Stimulated activated memory B cell treated with anti-CD40 and anti-IgM and Interleukin-4, amounts not matched to agents 10 μg/mL and 1 μg/mL and 100 μg/mL, for 72 hours (primary cell): Measurements from ENCODE around the gene KRTAP10-11.

ENCODE experiments used
- ATAC-seq: fragments of 150-1000 bp; cut with Tn5 transposase; 2 replicates; pipeline ENCODE4 v1.10.0; 2021
- H3K27ac Mint-ChIP-seq: one replicate; pipeline ENCODE4 v1.8.0; 2022; ENCODE audit warnings: mild to moderate bottlenecking, mixed read lengths
- H3K27me3 Mint-ChIP-seq: one replicate; pipeline ENCODE4 v1.8.0; 2022; ENCODE audit warnings: mixed read lengths
- H3K36me3 Mint-ChIP-seq: one replicate; pipeline ENCODE4 v1.8.0; 2022; ENCODE audit warnings: mixed read lengths
- H3K4me1 Mint-ChIP-seq: one replicate; pipeline ENCODE4 v1.8.0; 2022; ENCODE audit warnings: mixed read lengths
- H3K4me3 Mint-ChIP-seq: one replicate; pipeline ENCODE4 v1.8.0; 2022; ENCODE audit warnings: mild to moderate bottlenecking, moderate library complexity, mixed read lengths
- H3K9me3 Mint-ChIP-seq: one replicate; pipeline ENCODE4 v1.8.0; 2022; ENCODE audit warnings: mixed read lengths

Gene KRTAP10-11

DNA sequence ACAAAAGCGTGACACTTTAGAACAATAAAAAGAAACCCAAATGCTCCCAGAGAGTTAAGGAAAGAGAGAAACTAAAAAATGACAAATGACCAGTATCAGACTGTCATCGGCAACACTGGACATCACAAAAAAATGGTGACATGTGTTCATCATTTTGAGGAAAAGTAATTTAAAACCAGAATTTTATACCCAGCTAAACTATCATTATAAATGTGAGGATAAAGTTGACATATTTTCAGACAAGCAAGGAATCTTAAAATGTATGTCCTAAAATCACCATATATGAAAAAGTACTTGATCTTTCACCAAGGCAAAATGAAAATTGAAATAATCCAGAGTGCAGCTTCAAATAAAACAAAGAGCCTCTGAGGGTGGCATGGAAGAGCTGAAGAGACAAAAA is 1.3 kb upstream of the KRTAP10-11 start:
- Mint-ChIP-seq H3K27ac (no peak overlapping the region), H3K36me3 (no peaks in the 10 kb centered on the region), H3K4me3 (no peak overlapping the region), H3K27me3 (peaks cover 68% of the 10 kb centered on the region), H3K4me1 (no peaks in the 10 kb centered on the region), H3K9me3 (peaks cover 22% of the 10 kb centered on the region)
- ATAC-seq: no peak

GRCh38 chr21:44647222-44647552 is 973 bp downstream of the KRTAP10-11 start:
- no peak for ATAC-seq
- H3K9me3 Mint-ChIP-seq: peaks cover 13% of the 10 kb centered on the region
- H3K4me1 Mint-ChIP-seq: no peaks in the 10 kb centered on the region
- no peak overlapping the region for H3K27ac Mint-ChIP-seq
- H3K27me3 Mint-ChIP-seq: peaks cover 52% of the 10 kb centered on the region
- H3K36me3 Mint-ChIP-seq: no peaks in the 10 kb centered on the region
- H3K4me3 Mint-ChIP-seq: no peak overlapping the region

DNA sequence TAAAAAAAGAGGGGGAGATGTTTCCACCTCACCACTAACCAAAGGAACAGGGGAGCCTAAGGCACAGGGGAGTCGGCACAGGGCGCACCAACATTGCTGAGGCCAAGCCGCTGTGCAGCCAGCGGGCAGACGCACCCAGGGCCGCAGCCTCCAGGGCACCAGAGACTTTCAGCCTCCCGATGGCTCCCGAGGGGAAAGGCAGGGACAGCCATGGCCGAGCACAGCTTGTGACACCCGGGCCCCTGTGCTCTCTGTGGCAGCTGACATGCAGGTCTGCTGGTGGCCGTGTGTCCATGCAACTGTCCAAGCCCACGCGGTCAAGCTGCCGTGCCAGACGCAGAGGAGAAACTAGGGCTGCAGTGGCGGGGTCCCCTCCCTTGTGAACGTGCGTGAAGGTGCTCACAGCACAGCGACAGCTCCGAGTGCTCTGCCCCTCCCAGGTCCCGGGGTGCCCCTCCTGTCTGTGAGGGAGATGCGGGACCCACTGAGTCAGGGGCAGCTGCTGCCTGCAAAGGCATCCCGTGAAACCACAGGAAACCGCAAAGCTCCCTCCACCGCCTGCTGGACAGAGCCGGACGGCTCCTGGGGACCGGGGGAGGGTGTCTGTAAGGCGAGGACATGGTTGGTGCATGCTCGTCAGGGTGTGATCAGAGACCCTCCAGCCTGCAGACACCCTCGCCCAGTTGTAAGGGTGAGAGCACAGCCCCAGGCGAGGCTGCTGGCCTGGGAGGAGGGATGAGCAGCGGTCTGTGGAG is 2.5 kb downstream of the KRTAP10-11 start:
- Mint-ChIP-seq H3K4me1 (no peaks in the 10 kb centered on the region), H3K36me3 (no peaks in the 10 kb centered on the region), H3K4me3 (no peak overlapping the region), H3K27me3 (peaks cover 66% of the 10 kb centered on the region), H3K27ac (no peak overlapping the region), H3K9me3 (peaks cover 10% of the 10 kb centered on the region)
- ATAC-seq: peak; percentile 14

DNA sequence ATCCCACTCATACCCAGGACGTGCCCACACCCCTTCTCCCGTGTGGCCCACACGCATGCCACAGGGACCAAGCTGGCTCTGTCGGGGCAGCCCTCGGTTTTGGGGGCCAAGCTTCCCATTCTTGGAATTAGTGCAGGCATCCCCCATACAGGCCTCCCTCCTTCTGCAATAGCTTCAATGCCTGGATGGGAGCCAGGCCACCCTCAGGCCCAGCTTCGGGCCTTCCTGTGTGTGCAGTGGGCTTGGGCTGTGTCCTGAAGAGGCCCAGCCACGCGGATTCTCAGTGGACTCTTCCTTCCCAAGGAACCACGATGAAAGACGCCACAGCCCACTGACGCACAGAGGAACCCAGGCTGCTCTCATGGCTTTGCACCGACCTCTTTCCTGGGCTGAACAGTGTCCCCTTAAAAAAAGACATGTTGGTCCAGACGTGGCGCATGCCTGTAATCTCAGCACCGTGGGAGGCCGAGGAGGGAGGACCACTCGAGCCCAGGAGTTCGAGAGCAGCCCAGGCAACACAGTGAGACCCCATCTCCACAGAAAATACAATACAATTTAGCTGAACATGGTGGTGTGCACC is 3.4 kb downstream of the KRTAP10-11 start:
- Mint-ChIP-seq H3K36me3 (no peaks in the 10 kb centered on the region), H3K27me3 (peaks cover 66% of the 10 kb centered on the region), H3K4me1 (no peaks in the 10 kb centered on the region), H3K9me3 (peaks cover 3% of the 10 kb centered on the region), H3K4me3 (no peak overlapping the region), H3K27ac (no peak overlapping the region)
- ATAC-seq: no peak

DNA sequence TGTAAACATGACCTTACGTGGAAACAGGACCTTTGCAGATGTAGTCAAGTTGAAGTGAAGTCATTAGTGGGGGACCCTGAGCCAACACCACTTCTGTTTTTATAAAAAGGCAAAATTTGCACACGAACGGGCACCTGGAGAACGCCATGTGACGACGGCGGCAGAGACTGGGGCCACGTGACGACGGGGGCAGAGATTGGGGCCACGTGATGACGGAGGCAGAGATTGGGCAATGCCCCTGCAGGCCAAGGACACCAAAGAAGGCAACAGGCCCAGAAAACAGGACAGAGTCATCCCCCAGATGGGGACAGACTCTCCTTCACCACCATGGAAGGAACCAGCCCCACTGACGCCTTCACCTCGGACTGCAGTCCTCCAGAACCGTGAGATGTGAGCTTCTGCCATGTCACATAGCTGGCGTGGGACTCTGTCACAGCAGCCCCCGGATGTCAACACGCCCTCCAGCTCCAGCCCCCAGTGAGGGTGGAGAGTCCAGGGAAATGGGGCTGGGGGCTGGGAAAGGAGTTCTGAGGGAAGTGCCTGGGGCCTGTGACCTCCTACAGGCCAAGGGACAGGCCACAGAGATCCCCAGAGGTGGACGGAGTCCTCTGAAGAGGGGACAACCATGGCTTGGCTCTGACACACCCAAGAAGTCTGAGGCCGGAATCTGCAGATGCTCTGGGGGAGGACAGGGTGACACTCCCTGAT is 4.2 kb downstream of the KRTAP10-11 start:
- Mint-ChIP-seq H3K27ac (no peak overlapping the region), H3K4me3 (no peak overlapping the region), H3K4me1 (no peaks in the 10 kb centered on the region), H3K9me3 (no peaks in the 10 kb centered on the region), H3K27me3 (peaks cover 63% of the 10 kb centered on the region), H3K36me3 (no peaks in the 10 kb centered on the region)
- ATAC-seq: no peak

GRCh38 chr21:44650973-44651675 is 4.9 kb downstream of the KRTAP10-11 start:
- Mint-ChIP-seq H3K9me3 (no peaks in the 10 kb centered on the region), H3K27ac (no peak overlapping the region), H3K36me3 (no peaks in the 10 kb centered on the region), H3K4me3 (no peak overlapping the region), H3K27me3 (peaks cover 67% of the 10 kb centered on the region), H3K4me1 (no peaks in the 10 kb centered on the region)
- ATAC-seq: no peak

- H3K4me1 Mint-ChIP-seq: no peaks in the 10 kb centered on the region
- peaks cover 9% of the 10 kb centered on the region for H3K9me3 Mint-ChIP-seq
- no peak overlapping the region for H3K4me3 Mint-ChIP-seq
- H3K27ac Mint-ChIP-seq: no peak overlapping the region
- ATAC-seq: no peak
- H3K27me3 Mint-ChIP-seq: peaks cover 69% of the 10 kb centered on the region
- no peaks in the 10 kb centered on the region for H3K36me3 Mint-ChIP-seq
Observed at GRCh38 chr21:44653123-44653522, 6.9 kb downstream of the KRTAP10-11 start.

DNA sequence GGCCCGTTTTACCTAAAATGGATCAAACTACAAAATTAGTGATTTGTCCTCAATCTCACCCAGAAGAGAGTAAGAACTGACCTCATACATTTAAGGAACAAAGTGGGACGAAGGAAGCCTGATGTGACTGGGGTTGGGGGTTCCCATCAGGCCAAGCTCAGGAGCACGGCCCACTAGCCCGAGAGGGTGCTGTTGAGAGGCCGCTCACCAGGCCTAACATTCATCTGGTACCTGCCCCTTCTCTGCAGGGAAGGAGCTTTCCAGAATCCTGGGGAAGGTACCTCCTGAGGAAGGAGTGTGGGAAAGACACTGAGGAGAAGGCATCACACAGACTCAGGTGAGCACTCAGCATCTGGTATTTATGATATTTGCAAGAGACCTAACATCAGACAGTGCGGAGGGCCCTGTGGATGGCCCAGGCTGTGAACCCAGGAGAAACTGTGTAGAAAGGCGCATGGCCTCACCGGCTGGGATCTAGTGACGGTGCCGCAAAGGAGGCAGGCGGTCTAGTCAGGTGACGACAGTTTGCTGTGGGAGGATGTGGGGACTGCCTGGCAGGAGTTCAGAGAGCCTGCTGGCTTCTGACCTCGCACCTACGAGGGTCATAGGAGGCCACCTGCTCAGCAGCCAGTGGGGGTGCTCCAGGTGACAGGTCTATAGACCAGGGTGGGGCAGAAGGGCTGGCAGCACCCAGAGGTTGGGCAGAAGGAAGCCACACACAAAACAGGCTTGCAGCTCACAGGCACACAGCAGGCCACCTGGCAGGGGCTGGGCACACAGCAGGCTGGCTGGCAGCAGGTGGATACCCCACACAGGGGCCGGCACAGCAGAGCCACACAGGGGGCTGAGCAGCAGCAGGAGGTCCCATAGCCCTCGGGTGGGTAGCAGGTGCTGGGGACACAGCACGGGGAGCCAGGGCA is 7.7 kb downstream of the KRTAP10-11 start:
- H3K4me1 Mint-ChIP-seq: no peaks in the 10 kb centered on the region
- peaks cover 70% of the 10 kb centered on the region for H3K27me3 Mint-ChIP-seq
- peaks cover 9% of the 10 kb centered on the region for H3K9me3 Mint-ChIP-seq
- H3K4me3 Mint-ChIP-seq: no peak overlapping the region
- no peaks in the 10 kb centered on the region for H3K36me3 Mint-ChIP-seq
- no peak overlapping the region for H3K27ac Mint-ChIP-seq
- ATAC-seq: no peak

- H3K36me3 Mint-ChIP-seq: no peaks in the 10 kb centered on the region
- peaks cover 9% of the 10 kb centered on the region for H3K9me3 Mint-ChIP-seq
- H3K27ac Mint-ChIP-seq: no peak within 1 kb of the TSS
Observed at GRCh38 chr21:44654576-44655175, 8.5 kb downstream of the KRTAP10-11 start, which contains the start of gene KRTAP12-4. Gene KRTAP12-4, minus strand, starts transcription at chr21:44654659. Its CDS starts 45 bp downstream, at chr21:44654614.

GRCh38 chr21:44656868-44657267 is 10.7 kb downstream of the KRTAP10-11 start:
- ATAC-seq: no peak
- H3K9me3 Mint-ChIP-seq: peaks cover 12% of the 10 kb centered on the region
- peaks cover 5% of the 10 kb centered on the region for H3K36me3 Mint-ChIP-seq
- no peaks in the 10 kb centered on the region for H3K4me1 Mint-ChIP-seq
- peaks cover 76% of the 10 kb centered on the region for H3K27me3 Mint-ChIP-seq
- H3K27ac Mint-ChIP-seq: no peak overlapping the region
- no peak overlapping the region for H3K4me3 Mint-ChIP-seq

More at GRCh38 chr21:44654576-44655175, 8.5 kb downstream of the KRTAP10-11 start, which contains the start of gene KRTAP12-4:
- H3K4me3 Mint-ChIP-seq: no peak within 1 kb of the TSS
- ATAC-seq: peak; percentile 9
- peaks cover 72% of the 10 kb centered on the region for H3K27me3 Mint-ChIP-seq
- no peaks in the 10 kb centered on the region for H3K4me1 Mint-ChIP-seq

DNA sequence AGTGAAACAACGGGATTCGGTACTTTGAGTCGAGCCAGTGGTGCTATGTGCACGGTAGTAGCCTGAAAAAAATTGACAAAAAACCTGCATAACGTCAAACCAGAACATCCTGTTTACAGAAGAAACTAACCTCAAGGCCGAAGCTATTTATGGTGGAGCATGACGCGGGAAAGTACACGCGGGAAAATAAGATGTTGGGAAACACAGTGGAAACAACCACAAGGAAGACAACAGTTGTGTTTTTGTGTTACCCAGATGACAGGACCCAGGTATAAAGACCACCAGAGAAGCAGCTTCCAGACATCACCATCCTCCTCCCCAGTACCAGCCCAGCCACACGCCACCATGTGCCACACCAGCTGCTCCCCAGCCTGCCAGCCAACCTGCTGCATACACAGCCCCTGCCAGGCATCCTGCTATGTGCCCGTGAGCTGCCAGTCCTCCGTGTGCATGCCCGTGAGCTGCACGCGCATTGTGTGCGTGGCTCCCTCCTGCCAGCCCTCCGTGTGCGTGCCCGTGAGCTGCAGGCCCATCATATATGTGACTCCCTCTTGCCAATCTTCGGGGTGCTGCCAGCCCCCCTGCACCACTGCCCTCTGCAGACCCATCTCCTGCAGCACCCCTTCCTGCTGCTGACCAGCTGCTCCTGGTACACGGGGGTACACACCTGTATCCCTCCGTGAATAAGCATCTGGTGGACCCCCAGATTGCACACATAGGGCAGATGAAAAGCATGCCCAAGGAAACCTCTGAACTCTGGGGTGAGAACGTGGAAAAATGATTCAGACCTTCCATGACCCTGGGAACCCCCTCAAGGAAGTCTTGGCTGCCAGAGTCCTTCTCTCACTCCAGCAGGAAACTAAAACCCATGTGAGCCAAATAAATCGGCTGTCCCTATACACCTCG is 11.7 kb downstream of the KRTAP10-11 start, which contains the start of gene KRTAP12-3:
KRTAP12-3 (plus strand) TSS at position 298 of the 906 bp plus-strand sequence; CDS start at position 346, 48 bp downstream.
- H3K9me3 Mint-ChIP-seq: peaks cover 17% of the 10 kb centered on the region
- H3K4me1 Mint-ChIP-seq: no peaks in the 10 kb centered on the region
- peaks cover 5% of the 10 kb centered on the region for H3K36me3 Mint-ChIP-seq
- no peak within 1 kb of the TSS for H3K27ac Mint-ChIP-seq
- no peak for ATAC-seq
- H3K4me3 Mint-ChIP-seq: no peak within 1 kb of the TSS
- H3K27me3 Mint-ChIP-seq: peaks cover 66% of the 10 kb centered on the region

DNA sequence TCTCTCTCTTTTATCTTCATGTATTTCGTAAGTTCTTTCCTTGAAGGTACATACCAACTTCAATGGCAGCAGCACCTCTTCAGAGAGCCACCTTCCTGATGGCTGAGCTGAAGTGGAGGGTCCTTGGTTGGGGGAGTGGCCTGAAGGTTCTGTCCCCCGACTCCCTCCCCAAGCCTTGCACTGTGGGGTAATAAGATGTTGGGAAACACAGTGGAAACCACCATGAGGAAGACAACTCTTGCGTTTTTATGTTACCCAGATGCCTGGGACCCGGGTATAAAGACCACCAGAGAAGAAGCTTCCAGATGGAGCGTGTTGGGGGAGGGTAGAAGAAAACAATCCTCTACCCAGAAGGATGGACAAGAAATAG is 12.3 kb downstream of the KRTAP10-11 start:
- H3K9me3 Mint-ChIP-seq: peaks cover 17% of the 10 kb centered on the region
- peaks cover 60% of the 10 kb centered on the region for H3K27me3 Mint-ChIP-seq
- H3K36me3 Mint-ChIP-seq: peaks cover 5% of the 10 kb centered on the region
- ATAC-seq: no peak
- no peaks in the 10 kb centered on the region for H3K4me1 Mint-ChIP-seq
- H3K27ac Mint-ChIP-seq: no peak overlapping the region
- no peak overlapping the region for H3K4me3 Mint-ChIP-seq

GRCh38 chr21:44658913-44659595 is 12.8 kb downstream of the KRTAP10-11 start:
- Mint-ChIP-seq H3K27me3 (peaks cover 54% of the 10 kb centered on the region), H3K4me3 (no peak overlapping the region), H3K4me1 (no peaks in the 10 kb centered on the region), H3K36me3 (peaks cover 5% of the 10 kb centered on the region), H3K27ac (no peak overlapping the region), H3K9me3 (peaks cover 17% of the 10 kb centered on the region)
- ATAC-seq: no peak
